Smooth muscle cell (in vitro differentiated cells): Measurements from ENCODE around the gene PEX13. TPM values are rescaled to one million over a fixed set of nuclear protein-coding genes. Genes with fewer than 3 reads are reported as not detected.

ENCODE experiments used
- DNase-seq: peaks from one replicate; lab custom pipeline; 2025; ENCODE audit not compliant: unreplicated experiment; lab: John Stamatoyannopoulos, UW
- H2AFZ ChIP-seq: fragments of 200-600 bp; sonication (generic); 2 replicates; pipeline ENCODE4 v1.6.0; 2016; ENCODE audit warnings: antibody characterized with exemption, low read depth, mild to moderate bottlenecking
- H3F3A ChIP-seq: fragments of 200-600 bp; sonication (generic); 2 replicates; pipeline ENCODE4 v1.6.0; 2017; ENCODE audit warnings: antibody characterized with exemption, low read depth
- H3K27ac ChIP-seq: fragments of 200-600 bp; sonication (generic); 2 replicates; pipeline ENCODE4 v1.5.1; 2016; ENCODE audit warnings: low read depth, mild to moderate bottlenecking
- H3K27me3 ChIP-seq: fragments of 200-600 bp; sonication (generic); 2 replicates; pipeline ENCODE4 v1.6.1; 2016; ENCODE audit warnings: low read depth, mild to moderate bottlenecking
- H3K36me3 ChIP-seq: fragments of 200-600 bp; sonication (generic); 2 replicates; pipeline ENCODE4 v1.5.1; 2016; ENCODE audit warnings: low read depth
- H3K4me1 ChIP-seq: fragments of 200-600 bp; sonication (generic); 2 replicates; pipeline ENCODE4 v1.5.1; 2016; ENCODE audit warnings: low read depth
- H3K4me2 ChIP-seq: fragments of 200-600 bp; sonication (generic); 2 replicates; pipeline ENCODE4 v1.6.0; 2016; ENCODE audit warnings: mild to moderate bottlenecking
- H3K4me3 ChIP-seq: fragments of 200-600 bp; sonication (generic); 2 replicates; pipeline ENCODE4 v1.5.1; 2016; ENCODE audit warnings: mild to moderate bottlenecking
- H3K79me2 ChIP-seq: fragments of 200-600 bp; sonication (generic); 2 replicates; pipeline ENCODE4 v1.6.0; 2016; ENCODE audit warnings: low read depth, mild to moderate bottlenecking
- H3K9ac ChIP-seq: fragments of 200-600 bp; sonication (generic); 2 replicates; pipeline ENCODE4 v1.6.0; 2016; ENCODE audit warnings: low read depth
- H3K9me3 ChIP-seq: fragments of 200-600 bp; sonication (generic); replicated peaks from 2 replicates; pipeline ENCODE4 v1.5.1; 2016; ENCODE audit warnings: low read depth
- H4K20me1 ChIP-seq: fragments of 200-600 bp; sonication (generic); 2 replicates; pipeline ENCODE4 v1.6.0; 2016; ENCODE audit warnings: low read depth
- WGBS: methylation state at CpG from one replicate; pipeline ENCODE4 v1.1.7; 2016; ENCODE audit warnings: low lambda C conversion rate; 5-methylcytosine and 5-hydroxymethylcytosine counted together
- polyA plus RNA-seq: library from polyadenylated mRNA; unstranded; fragments of >200 nt; fragmentation: Nextera tagmentation; extraction: Ambion mirVana; gene quantifications from 2 replicates; pipeline ENCODE4 v1.2.1, GENCODE V29; 2016
- total RNA-seq: library from RNA; depleted of rRNA; stranded (reverse); fragments of >200 nt; gene quantifications from 2 replicates; pipeline ENCODE4 v1.2.3, GENCODE V29; 2014
- TF ChIP-seq, protein P1 (sequence below): fragments of 200-600 bp; sonication (generic); IDR thresholded peaks from 2 replicates; pipeline ENCODE4 v1.5.1; 2017; ENCODE audit warnings: borderline replicate concordance, mild to moderate bottlenecking, antibody characterized with exemption; ENCODE audit not compliant: insufficient read depth, poor library complexity, severe bottlenecking

Gene PEX13, protein sequence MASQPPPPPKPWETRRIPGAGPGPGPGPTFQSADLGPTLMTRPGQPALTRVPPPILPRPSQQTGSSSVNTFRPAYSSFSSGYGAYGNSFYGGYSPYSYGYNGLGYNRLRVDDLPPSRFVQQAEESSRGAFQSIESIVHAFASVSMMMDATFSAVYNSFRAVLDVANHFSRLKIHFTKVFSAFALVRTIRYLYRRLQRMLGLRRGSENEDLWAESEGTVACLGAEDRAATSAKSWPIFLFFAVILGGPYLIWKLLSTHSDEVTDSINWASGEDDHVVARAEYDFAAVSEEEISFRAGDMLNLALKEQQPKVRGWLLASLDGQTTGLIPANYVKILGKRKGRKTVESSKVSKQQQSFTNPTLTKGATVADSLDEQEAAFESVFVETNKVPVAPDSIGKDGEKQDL
- total RNA-seq (46.0 and 50.2 TPM in 2 replicates), polyA plus RNA-seq (14.1 and 14.9 TPM in 2 replicates)

DNA sequence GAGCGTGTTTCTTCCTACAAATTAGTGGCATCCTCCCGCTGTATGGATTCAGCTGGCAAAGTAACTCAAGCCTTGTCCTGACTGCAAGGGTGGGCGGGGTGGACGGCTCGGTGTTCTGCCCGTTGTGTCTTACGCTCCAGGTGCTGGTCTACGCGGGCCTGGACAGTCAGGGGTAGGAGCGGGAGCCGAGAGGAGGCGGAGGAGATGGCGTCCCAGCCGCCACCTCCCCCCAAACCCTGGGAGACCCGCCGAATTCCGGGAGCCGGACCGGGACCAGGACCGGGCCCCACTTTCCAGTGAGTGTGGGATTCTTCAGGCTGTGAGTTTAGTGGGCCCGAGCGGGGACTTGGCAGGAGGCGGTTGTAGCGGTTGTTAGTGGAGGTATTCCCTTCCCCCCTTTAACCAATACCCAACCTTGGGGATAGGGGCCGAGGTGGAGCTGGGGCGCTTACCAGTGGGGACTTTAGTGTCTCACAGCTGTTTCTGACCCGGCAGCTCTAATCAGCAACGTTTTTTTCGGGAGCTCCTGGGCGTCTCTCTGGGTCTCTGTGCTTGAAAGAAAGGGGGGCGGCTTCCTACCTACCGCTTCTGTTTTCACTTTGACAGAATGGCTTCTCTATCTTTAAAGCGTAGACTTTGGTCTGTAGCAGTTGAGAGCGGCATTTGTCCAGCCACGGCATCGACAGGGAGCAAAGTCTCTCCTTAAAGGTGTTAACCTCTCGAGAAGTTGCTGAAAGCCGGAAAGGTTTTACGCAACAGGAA is at the start of gene PEX13, which contains the start of gene PUS10:
PEX13 (plus strand) TSS at position 165 of the 762 bp plus-strand sequence; CDS start at position 205, 40 bp downstream.
PUS10 (minus strand) TSS at position 700 of the 762 bp plus-strand sequence. CDS start 6,365 bp downstream, outside the sequence.
- Histone ChIP-seq H2AFZ (peak within 1 kb of the TSS; percentile 98), H3K79me2 (peaks cover 50% of the 10 kb centered on the region), H3K4me2 (peak within 1 kb of the TSS; percentile 88), H4K20me1 (peaks cover 25% of the 10 kb centered on the region), H3K9ac (peak within 1 kb of the TSS; percentile 82), H3K27me3 (no peaks in the 10 kb centered on the region), H3K4me1 (peaks cover 18% of the 10 kb centered on the region), H3F3A (no peaks in the 10 kb centered on the region), H3K4me3 (peak within 1 kb of the TSS; percentile 87), H3K9me3 (peaks cover 3% of the 10 kb centered on the region), H3K36me3 (no peaks in the 10 kb centered on the region), H3K27ac (peak within 1 kb of the TSS; percentile 69)
- TF ChIP-seq, protein P1, sequence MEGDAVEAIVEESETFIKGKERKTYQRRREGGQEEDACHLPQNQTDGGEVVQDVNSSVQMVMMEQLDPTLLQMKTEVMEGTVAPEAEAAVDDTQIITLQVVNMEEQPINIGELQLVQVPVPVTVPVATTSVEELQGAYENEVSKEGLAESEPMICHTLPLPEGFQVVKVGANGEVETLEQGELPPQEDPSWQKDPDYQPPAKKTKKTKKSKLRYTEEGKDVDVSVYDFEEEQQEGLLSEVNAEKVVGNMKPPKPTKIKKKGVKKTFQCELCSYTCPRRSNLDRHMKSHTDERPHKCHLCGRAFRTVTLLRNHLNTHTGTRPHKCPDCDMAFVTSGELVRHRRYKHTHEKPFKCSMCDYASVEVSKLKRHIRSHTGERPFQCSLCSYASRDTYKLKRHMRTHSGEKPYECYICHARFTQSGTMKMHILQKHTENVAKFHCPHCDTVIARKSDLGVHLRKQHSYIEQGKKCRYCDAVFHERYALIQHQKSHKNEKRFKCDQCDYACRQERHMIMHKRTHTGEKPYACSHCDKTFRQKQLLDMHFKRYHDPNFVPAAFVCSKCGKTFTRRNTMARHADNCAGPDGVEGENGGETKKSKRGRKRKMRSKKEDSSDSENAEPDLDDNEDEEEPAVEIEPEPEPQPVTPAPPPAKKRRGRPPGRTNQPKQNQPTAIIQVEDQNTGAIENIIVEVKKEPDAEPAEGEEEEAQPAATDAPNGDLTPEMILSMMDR = no peak
- under 1% methylated on average over 37 of the region's 39 CpGs for WGBS
- DNase-seq = peak; percentile 51

DNA sequence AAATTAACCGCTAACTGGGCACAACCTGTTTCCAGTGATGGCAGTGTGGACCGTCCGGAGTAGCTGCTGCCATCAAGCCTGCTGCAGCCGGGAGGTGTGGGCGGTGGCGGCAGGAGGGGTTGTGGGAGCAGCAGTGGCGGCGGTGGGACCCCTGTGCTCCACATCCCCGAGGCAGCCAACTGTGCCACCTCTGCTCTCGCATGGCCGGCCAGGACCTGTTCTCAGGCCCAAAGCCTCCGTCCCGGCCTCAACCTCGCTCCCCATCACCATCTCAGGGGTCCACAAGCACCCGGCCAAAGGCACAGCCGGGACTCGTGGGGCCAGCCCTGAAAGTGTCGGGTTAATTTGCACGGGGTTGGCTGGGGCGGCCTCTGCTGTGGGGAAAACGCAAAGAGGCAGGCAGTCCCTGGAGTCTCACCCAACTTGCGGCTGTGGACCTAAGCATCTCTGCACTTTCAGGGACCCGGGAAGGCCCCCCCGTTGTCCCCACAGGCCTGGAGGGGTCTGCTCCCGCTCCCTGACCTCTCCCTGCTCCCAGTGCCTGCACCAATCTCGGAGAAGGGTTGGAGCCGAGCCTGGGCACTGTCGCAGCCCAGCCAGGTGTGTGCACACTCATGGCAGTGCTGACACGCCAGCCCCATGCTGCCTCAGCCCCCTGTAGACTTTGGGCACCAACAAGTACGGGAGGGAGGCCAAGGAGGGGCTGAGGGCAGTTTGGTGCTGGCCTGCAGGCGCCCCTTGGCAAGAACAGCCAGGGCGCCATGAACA is 44.4 kb upstream of the PEX13 start:
- DNase-seq = no peak
- Histone ChIP-seq H4K20me1 (no peaks in the 10 kb centered on the region), H2AFZ (no peak overlapping the region), H3K9me3 (no peaks in the 10 kb centered on the region), H3K4me3 (no peak overlapping the region), H3K27ac (no peak overlapping the region), H3K79me2 (no peaks in the 10 kb centered on the region), H3F3A (no peaks in the 10 kb centered on the region), H3K4me1 (peaks cover 9% of the 10 kb centered on the region), H3K4me2 (no peak overlapping the region), H3K36me3 (no peaks in the 10 kb centered on the region), H3K9ac (no peak overlapping the region), H3K27me3 (no peaks in the 10 kb centered on the region)
- TF ChIP-seq, protein P1 = no peak
- 95% methylated on average over 32 of the region's 32 CpGs for WGBS

DNA sequence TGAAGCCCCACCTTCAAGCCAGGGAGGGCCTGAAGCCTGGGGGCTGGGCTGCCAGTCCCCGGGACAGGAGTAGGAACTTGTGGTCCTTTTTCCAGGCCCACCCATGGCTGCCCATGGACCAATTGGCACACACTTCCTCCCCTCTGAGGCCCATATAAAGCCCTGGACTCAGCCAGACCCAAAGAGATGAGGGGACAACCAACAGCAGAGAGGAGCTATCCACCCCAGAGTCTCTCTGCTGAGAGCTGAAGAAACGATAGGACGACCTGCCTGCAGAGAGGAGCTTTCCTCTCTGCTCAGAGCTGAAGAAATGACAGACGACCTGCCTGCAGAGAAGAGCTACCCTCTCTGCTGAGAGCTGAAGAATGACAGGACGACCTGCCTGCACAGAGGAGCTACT is 43.8 kb upstream of the PEX13 start:
- 69% methylated on average over 5 of the region's 5 CpGs for WGBS
- Histone ChIP-seq H3K79me2 (no peaks in the 10 kb centered on the region), H3K9ac (no peak overlapping the region)

More for the DNA sequence above, 43.8 kb upstream of the PEX13 start:
- no peaks in the 10 kb centered on the region for H3K27me3 ChIP-seq
- H2AFZ ChIP-seq = no peak overlapping the region
- peaks cover 9% of the 10 kb centered on the region for H3K4me1 ChIP-seq
- H3K27ac ChIP-seq = no peak overlapping the region
- H3K4me3 ChIP-seq = no peak overlapping the region
- no peak overlapping the region for H3K4me2 ChIP-seq
- TF ChIP-seq, protein P1 = no peak
- H4K20me1 ChIP-seq = no peaks in the 10 kb centered on the region
- DNase-seq = no peak
- H3K9me3 ChIP-seq = no peaks in the 10 kb centered on the region
- H3F3A ChIP-seq = no peaks in the 10 kb centered on the region
- H3K36me3 ChIP-seq = no peaks in the 10 kb centered on the region
